ELF-1 (cell line): Measurements from ENCODE around the gene SPATA16.

Experiments
- DNase-seq: peaks from one replicate; pipeline ENCODE4 v3.0.0-alpha.2; 2016; ENCODE audit warnings: low read depth, low spot score

The SPATA16 gene

GRCh38 chr3:172953571-172953970 is 187.5 kb downstream of the SPATA16 start:
- no peak for DNase-seq

- no peak for DNase-seq
These were observed 189.5 kb downstream of the SPATA16 start for GRCh38 chr3:172951511-172951910.

GRCh38 chr3:172946061-172946460 is 195.0 kb downstream of the SPATA16 start:
- no peak for DNase-seq

GRCh38 chr3:172939651-172940293 is 201.3 kb downstream of the SPATA16 start:
- DNase-seq = peak; percentile 19

GRCh38 chr3:172938788-172939187 is 202.2 kb downstream of the SPATA16 start:
- DNase-seq = peak; percentile 17

GRCh38 chr3:172931746-172932285 is 209.2 kb downstream of the SPATA16 start:
- DNase-seq = no peak

GRCh38 chr3:172929451-172929850 is 211.6 kb downstream of the SPATA16 start:
- DNase-seq = no peak

GRCh38 chr3:172924546-172924945 is 216.5 kb downstream of the SPATA16 start:
- no peak for DNase-seq

- no peak for DNase-seq
These were observed 221.7 kb downstream of the SPATA16 start for GRCh38 chr3:172919297-172919683.

GRCh38 chr3:172918568-172919296 is 222.3 kb downstream of the SPATA16 start:
- no peak for DNase-seq

GRCh38 chr3:172918165-172918564 is 222.9 kb downstream of the SPATA16 start:
- no peak for DNase-seq

- no peak for DNase-seq
These were observed 225.0 kb downstream of the SPATA16 start for GRCh38 chr3:172915911-172916514.

- no peak for DNase-seq
These were observed 226.2 kb downstream of the SPATA16 start for GRCh38 chr3:172914854-172915253.

GRCh38 chr3:172913911-172914655 is 227.0 kb downstream of the SPATA16 start:
- DNase-seq = no peak

- DNase-seq = peak; percentile 13
These were observed 229.9 kb downstream of the SPATA16 start for GRCh38 chr3:172911142-172911541.

GRCh38 chr3:172908771-172909270 is 232.2 kb downstream of the SPATA16 start:
- no peak for DNase-seq

- no peak for DNase-seq
These were observed 235.6 kb downstream of the SPATA16 start for GRCh38 chr3:172905451-172905850.

- peak; percentile 80 for DNase-seq
These were observed 236.2 kb downstream of the SPATA16 start for GRCh38 chr3:172904711-172905373.

- DNase-seq = no peak
These were observed 237.3 kb downstream of the SPATA16 start for GRCh38 chr3:172903642-172904320.

GRCh38 chr3:172892158-172892557 is 248.9 kb downstream of the SPATA16 start:
- no peak for DNase-seq

GRCh38 chr3:172885704-172886103 is 255.3 kb downstream of the SPATA16 start:
- DNase-seq = no peak
